CD14-positive monocyte (primary cell): ENCODE results near the gene HS6ST3. TPM values are rescaled to one million over a fixed set of nuclear protein-coding genes. Genes with fewer than 3 reads are reported as not detected.
"Not testable (repeated sequence)": the region's sequence is repeated elsewhere in the genome, so short reads cannot be mapped to it uniquely, and the experiment has no call there.

Experiments
- DNase-seq, 3 donors: peaks; one replicate each; pipeline ENCODE4 v3.0.0-alpha.2; 2011 to 2022
- H2AFZ ChIP-seq: 2 replicates; pipeline ENCODE4 v1.6.0; 2012; ENCODE audit warnings: mild to moderate bottlenecking, low read depth, low read length, inconsistent platforms; ENCODE audit not compliant: insufficient read depth, poor library complexity, severe bottlenecking
- H3K27ac ChIP-seq, 2 donors: 1 replicate in 1 of 2; 2 replicates in 1 of 2; pipeline ENCODE4 v1.5.1; 2012 to 2013; ENCODE audit warnings: low read length in 2 of 2, control low read depth in 1 of 2, inconsistent platforms in 1 of 2, low read depth in 1 of 2, mild to moderate bottlenecking in 1 of 2
- H3K27me3 ChIP-seq, 2 donors: one replicate each; pipeline versions ENCODE4 v1.6.0 to v1.6.1; 2011 to 2013; ENCODE audit warnings: low read length in 2 of 2; ENCODE audit not compliant: control insufficient read depth in 2 of 2, insufficient read depth in 2 of 2
- H3K36me3 ChIP-seq, 2 donors: replicated peaks in 1 of 2; 1 replicate in 1 of 2; 2 replicates in 1 of 2; pipeline versions ENCODE4 v1.5.1 to v1.6.1; 2012 to 2013; ENCODE audit warnings: low read length in 2 of 2, control low read depth in 1 of 2, inconsistent platforms in 1 of 2, mild to moderate bottlenecking in 1 of 2; ENCODE audit not compliant: insufficient read depth in 2 of 2, control insufficient read depth in 1 of 2
- H3K4me1 ChIP-seq, 2 donors: 1 replicate in 1 of 2; 2 replicates in 1 of 2; pipeline versions ENCODE4 v1.5.1 to v1.6.1; 2012 to 2013; ENCODE audit warnings: low read length in 2 of 2, control low read depth in 1 of 2, inconsistent platforms in 1 of 2, mild to moderate bottlenecking in 1 of 2, moderate library complexity in 1 of 2; ENCODE audit not compliant: insufficient read depth in 2 of 2, control insufficient read depth in 1 of 2
- H3K4me2 ChIP-seq: replicated peaks from 2 replicates; pipeline ENCODE3; 2012; ENCODE audit warnings: low read length, moderate library complexity, mild to moderate bottlenecking; ENCODE audit not compliant: poor library complexity, severe bottlenecking; ENCODE audit errors: extremely low read depth
- H3K4me3 ChIP-seq, 3 experiments: fragments of 200-600 bp in 1 of 3; sonication (generic) in 1 of 3; replicated peaks in 1 of 3; 1 replicate in 2 of 3; 2 replicates in 1 of 3; pipeline ENCODE4 v1.5.1; 2011 to 2013; ENCODE audit warnings: low read length in 3 of 3, mild to moderate bottlenecking in 3 of 3, control low read depth in 2 of 3, low read depth in 2 of 3, inconsistent platforms in 1 of 3, moderate library complexity in 1 of 3
- H3K79me2 ChIP-seq: 2 replicates; pipeline ENCODE4 v1.6.0; 2012; ENCODE audit warnings: mild to moderate bottlenecking, control low read depth, inconsistent platforms, low read length, moderate library complexity; ENCODE audit not compliant: insufficient read depth
- H3K9ac ChIP-seq: 2 replicates; pipeline ENCODE4 v1.6.0; 2017; ENCODE audit warnings: low read length, mild to moderate bottlenecking; ENCODE audit not compliant: insufficient read depth, poor library complexity, severe bottlenecking
- H3K9me3 ChIP-seq, 2 donors: replicated peaks in 1 of 2; 1 replicate in 1 of 2; 2 replicates in 1 of 2; pipeline versions ENCODE4 v1.5.1 to v1.6.1; 2012 to 2013; ENCODE audit warnings: low read length in 2 of 2, control low read depth in 1 of 2; ENCODE audit not compliant: control insufficient read depth in 1 of 2, insufficient read depth in 1 of 2
- H4K20me1 ChIP-seq: 2 replicates; pipeline ENCODE4 v1.6.0; 2012; ENCODE audit warnings: mild to moderate bottlenecking, low read length, control low read depth, moderate library complexity; ENCODE audit not compliant: insufficient read depth
- H3K27ac Mint-ChIP-seq, 7 donors: one replicate each; pipeline ENCODE4 v1.8.0; 2020; ENCODE audit warnings: mild to moderate bottlenecking in 7 of 7, mixed read lengths in 7 of 7, moderate library complexity in 6 of 7, inconsistent platforms in 2 of 7
- H3K27me3 Mint-ChIP-seq, 3 donors: one replicate each; pipeline ENCODE4 v1.8.0; 2021 to 2022; ENCODE audit warnings: low read depth in 3 of 3, mild to moderate bottlenecking in 3 of 3, mixed read lengths in 3 of 3, moderate library complexity in 3 of 3, inconsistent platforms in 1 of 3
- H3K36me3 Mint-ChIP-seq, 2 donors: one replicate each; pipeline ENCODE4 v1.8.0; 2020; ENCODE audit warnings: mixed read lengths in 2 of 2, inconsistent platforms in 1 of 2, mild to moderate bottlenecking in 1 of 2
- H3K4me1 Mint-ChIP-seq: one replicate; pipeline ENCODE4 v1.8.0; 2020; ENCODE audit warnings: mild to moderate bottlenecking, mixed read lengths
- H3K4me3 Mint-ChIP-seq, 2 donors: one replicate each; pipeline ENCODE4 v1.8.0; 2020; ENCODE audit warnings: mild to moderate bottlenecking in 2 of 2, mixed read lengths in 2 of 2, moderate library complexity in 1 of 2
- H3K9me3 Mint-ChIP-seq, 7 donors: one replicate each; pipeline ENCODE4 v1.8.0; 2020 to 2022; ENCODE audit warnings: mixed read lengths in 7 of 7, mild to moderate bottlenecking in 6 of 7, moderate library complexity in 6 of 7, inconsistent platforms in 2 of 7
- WGBS: methylation state at CpG from one replicate; pipeline ENCODE4 v1.1.5; 2013; ENCODE audit warnings: missing lambda C conversion rate; ENCODE audit not compliant: insufficient coverage; 5-methylcytosine and 5-hydroxymethylcytosine counted together
- intact Hi-C, 2 donors: fragments of 100-400 bp; cut with micrococcal nuclease; formaldehyde crosslinking; loops; one replicate each; pipeline versions ENCODE4 v1.15.0 to v1.15.1; 2023
- polyA plus RNA-seq, 3 donors: library from polyadenylated mRNA; depleted of rRNA in 1 of 3; unstranded in 2 of 3; stranded (reverse) in 1 of 3; fragments of 300-500 nt in 2 of 3; fragments of >200 nt in 1 of 3; fragmentation: Illumina TruSeq in 2 of 3; gene quantifications; 1 replicate in 2 of 3; 2 replicates in 1 of 3; pipeline ENCODE4 v1.2.3, GENCODE V29; 2012 to 2021
- TF ChIP-seq, protein P1 (sequence below): fragments of 200-600 bp; IDR thresholded peaks from one replicate; pipeline ENCODE4 v1.8.0; 2022; ENCODE audit warnings: antibody characterized with exemption, mild to moderate bottlenecking

The HS6ST3 gene
- polyA plus RNA-seq, 3 donors, result not detected

DNA sequence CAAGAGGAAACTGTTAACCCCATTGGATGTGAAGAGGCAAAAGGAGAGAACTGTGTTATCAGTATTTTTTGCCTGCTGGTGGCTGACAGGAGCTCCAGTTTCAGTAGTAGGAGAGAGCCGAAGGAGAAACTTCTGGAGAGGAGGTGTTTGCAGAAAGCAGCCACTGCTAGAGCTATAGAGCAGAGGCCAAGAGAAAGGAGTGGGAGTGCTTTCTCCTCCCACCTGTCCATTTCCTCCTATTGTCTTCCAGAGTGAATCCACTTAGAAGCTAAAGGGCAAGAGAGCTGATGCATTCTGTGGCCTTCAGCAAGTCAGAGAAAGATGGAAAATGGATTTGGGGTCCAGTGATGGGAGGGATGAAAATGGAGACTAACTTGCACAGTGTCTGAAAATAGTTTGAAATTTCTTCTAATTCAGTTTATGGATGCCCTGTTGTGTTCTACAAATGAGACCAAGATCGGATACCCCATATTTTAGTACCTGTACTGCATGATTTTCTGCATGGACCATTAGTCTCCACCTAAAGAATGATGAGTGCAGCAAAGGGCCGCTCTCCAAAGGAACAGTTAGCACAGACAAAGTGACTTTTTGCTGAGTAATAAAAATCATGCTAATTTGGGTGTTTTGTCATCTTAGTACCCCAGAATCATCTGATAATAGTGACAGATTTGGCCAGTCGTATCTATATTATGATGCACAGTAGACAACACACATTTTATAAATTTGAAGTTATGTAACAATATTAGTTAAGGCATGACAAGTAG lies 10.7 kb downstream of the HS6ST3 start:
- H3K9me3 Mint-ChIP-seq, result peaks cover 0 to 4% (median 2%) of the 10 kb centered on the region in 7 donors
- Histone ChIP-seq H3K9me3 (no peaks in the 10 kb centered on the region), H3K27ac (no peak overlapping the region), H4K20me1 (no peaks in the 10 kb centered on the region), H3K4me3 (no peak overlapping the region), H3K4me1 (no peaks in the 10 kb centered on the region), H3K79me2 (no peaks in the 10 kb centered on the region), H2AFZ (no peak overlapping the region), H3K27me3 (peaks cover 4 to 12% of the 10 kb centered on the region in 2 donors), H3K9ac (no peak overlapping the region), H3K4me2 (no peak overlapping the region), H3K36me3 (no peaks in the 10 kb centered on the region)
- no peak overlapping the region for H3K27ac Mint-ChIP-seq
- DNase-seq, result no peak
- TF ChIP-seq, protein P1, sequence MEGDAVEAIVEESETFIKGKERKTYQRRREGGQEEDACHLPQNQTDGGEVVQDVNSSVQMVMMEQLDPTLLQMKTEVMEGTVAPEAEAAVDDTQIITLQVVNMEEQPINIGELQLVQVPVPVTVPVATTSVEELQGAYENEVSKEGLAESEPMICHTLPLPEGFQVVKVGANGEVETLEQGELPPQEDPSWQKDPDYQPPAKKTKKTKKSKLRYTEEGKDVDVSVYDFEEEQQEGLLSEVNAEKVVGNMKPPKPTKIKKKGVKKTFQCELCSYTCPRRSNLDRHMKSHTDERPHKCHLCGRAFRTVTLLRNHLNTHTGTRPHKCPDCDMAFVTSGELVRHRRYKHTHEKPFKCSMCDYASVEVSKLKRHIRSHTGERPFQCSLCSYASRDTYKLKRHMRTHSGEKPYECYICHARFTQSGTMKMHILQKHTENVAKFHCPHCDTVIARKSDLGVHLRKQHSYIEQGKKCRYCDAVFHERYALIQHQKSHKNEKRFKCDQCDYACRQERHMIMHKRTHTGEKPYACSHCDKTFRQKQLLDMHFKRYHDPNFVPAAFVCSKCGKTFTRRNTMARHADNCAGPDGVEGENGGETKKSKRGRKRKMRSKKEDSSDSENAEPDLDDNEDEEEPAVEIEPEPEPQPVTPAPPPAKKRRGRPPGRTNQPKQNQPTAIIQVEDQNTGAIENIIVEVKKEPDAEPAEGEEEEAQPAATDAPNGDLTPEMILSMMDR, result no peak
- H3K4me3 Mint-ChIP-seq, result no peak overlapping the region
- H3K27me3 Mint-ChIP-seq, result peaks cover 13 to 25% (median 24%) of the 10 kb centered on the region in 3 donors
- no CpG with 5 or more reads among the region's 4 CpGs for whole genome bisulfite sequencing
- no peaks in the 10 kb centered on the region for H3K36me3 Mint-ChIP-seq
- H3K4me1 Mint-ChIP-seq, result no peaks in the 10 kb centered on the region
- intact Hi-C loops, result no loop called here

DNA sequence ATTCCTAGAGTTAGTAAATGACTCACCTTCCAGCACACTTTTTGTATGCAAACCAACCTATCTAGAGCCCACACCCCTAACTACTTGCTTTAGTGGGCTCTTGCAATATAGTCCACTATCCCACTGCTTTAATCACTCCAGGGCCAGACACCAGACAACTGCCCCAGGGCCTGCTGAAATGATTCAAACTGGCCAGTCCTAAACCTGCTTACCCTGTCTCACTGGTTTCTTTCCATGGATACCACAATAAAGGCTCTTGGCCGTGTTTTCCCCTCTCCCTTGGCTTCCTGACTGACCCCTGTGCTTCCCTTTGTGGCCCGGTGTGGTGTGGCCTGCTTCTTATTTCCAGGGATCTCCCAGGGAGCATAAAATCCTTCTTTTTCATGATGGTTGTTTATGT lies 14.6 kb downstream of the HS6ST3 start:
- no peaks in the 10 kb centered on the region for H3K36me3 ChIP-seq

DNA sequence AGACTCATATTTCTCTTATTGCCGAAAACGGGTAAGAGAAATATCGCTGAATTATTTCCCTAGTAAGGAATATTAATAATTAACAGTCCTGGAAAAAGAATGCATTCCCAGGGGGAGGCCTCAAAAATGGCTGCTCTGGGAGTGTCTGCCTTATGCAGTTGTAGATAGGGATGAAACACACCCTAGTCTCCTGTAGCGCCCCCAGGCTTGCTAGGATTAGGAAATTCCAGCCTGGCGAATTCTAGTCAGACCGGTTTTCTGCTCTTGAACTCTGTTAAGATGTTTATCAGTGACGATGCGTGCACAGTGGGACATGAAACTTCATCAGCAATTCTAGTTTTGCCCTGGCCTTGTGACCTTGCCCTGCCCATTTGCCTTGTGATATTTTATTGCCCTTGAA lies 18.2 kb downstream of the HS6ST3 start:
- intact Hi-C loops, result not testable (repeated sequence)

More for the DNA sequence above, 14.6 kb downstream of the HS6ST3 start:
- H3K4me3 ChIP-seq, result no peak overlapping the region
- H3K27me3 ChIP-seq, result peaks cover 0 to 2% of the 10 kb centered on the region in 2 donors
- TF ChIP-seq, protein P1, result no peak
- H3K79me2 ChIP-seq, result no peaks in the 10 kb centered on the region
- H2AFZ ChIP-seq, result no peak overlapping the region
- H3K4me2 ChIP-seq, result no peak overlapping the region
- Mint-ChIP-seq H3K27ac (no peak overlapping the region), H3K4me1 (no peaks in the 10 kb centered on the region), H3K36me3 (no peaks in the 10 kb centered on the region), H3K9me3 (peaks cover 14 to 28% (median 22%) of the 10 kb centered on the region in 7 donors), H3K4me3 (no peak overlapping the region), H3K27me3 (peaks cover 6 to 7% (median 7%) of the 10 kb centered on the region in 3 donors)
- H3K9me3 ChIP-seq, result peaks cover 8 to 11% of the 10 kb centered on the region in 2 donors
- no peak for DNase-seq
- H3K9ac ChIP-seq, result no peak overlapping the region
- no peaks in the 10 kb centered on the region for H3K4me1 ChIP-seq
- intact Hi-C loops, result no loop called here
- H4K20me1 ChIP-seq, result no peaks in the 10 kb centered on the region
- no CpG with 5 or more reads among the region's 2 CpGs for WGBS
- H3K27ac ChIP-seq, result no peak overlapping the region

More for the DNA sequence above, 18.2 kb downstream of the HS6ST3 start:
- not testable (repeated sequence) for H3K4me1 ChIP-seq, H3K36me3 Mint-ChIP-seq, H3K4me2 ChIP-seq, H3K36me3 ChIP-seq, H3K4me3 Mint-ChIP-seq, H3K9ac ChIP-seq, H3K27ac ChIP-seq, H3K4me3 ChIP-seq, H3K27ac Mint-ChIP-seq, H3K27me3 Mint-ChIP-seq, H3K27me3 ChIP-seq, H3K79me2 ChIP-seq, H4K20me1 ChIP-seq, DNase-seq, H2AFZ ChIP-seq, H3K4me1 Mint-ChIP-seq
- WGBS, result 93% methylated on average over 5 of the region's 8 CpGs
- peaks cover 19 to 35% (median 26%) of the 10 kb centered on the region in 7 donors for H3K9me3 Mint-ChIP-seq
- peaks cover 8 to 11% of the 10 kb centered on the region in 2 donors for H3K9me3 ChIP-seq
